Caco-2 (cell line): ENCODE data around the gene SMOC2. TPM values are rescaled to one million over a fixed set of nuclear protein-coding genes. Genes with fewer than 3 reads are reported as not detected.

ENCODE experiments used
- BruUV-seq: library from RNA; stranded (reverse); fragments of 400-500 nt; replicated peaks from 2 replicates; lab custom pipeline; 2021; lab: Mats Ljungman, UMichigan
- CTCF ChIA-PET: fragments of 300-600 bp; sonication (Branson Sonifier 250); formaldehyde crosslinking; loops from one replicate; lab custom pipeline; 2022; ENCODE audit warnings: antibody characterized with exemption; lab: Charles Lee
- POLR2A ChIA-PET: fragments of 300-600 bp; sonication (Branson Sonifier 250); formaldehyde crosslinking; loops from one replicate; lab custom pipeline; 2022; ENCODE audit warnings: antibody characterized with exemption; lab: Charles Lee
- DNase-seq, 2 experiments: peaks; one replicate each; pipeline versions ENCODE4 v3.0.0 to v3.0.0-alpha.2; 2020 to 2022
- H3K27me3 ChIP-seq: replicated peaks from 2 replicates; pipeline ENCODE4 v1.6.0; 2011; ENCODE audit warnings: low read length; ENCODE audit not compliant: control insufficient read depth, insufficient read depth
- H3K36me3 ChIP-seq: 2 replicates; pipeline ENCODE4 v1.5.1; 2011; ENCODE audit warnings: low read length; ENCODE audit not compliant: control insufficient read depth, insufficient read depth
- H3K4me1 ChIP-seq: fragments of 250-450 bp; sonication (Bioruptor Pico); 2 replicates; pipeline ENCODE4 v1.5.1; 2020; ENCODE audit warnings: mild to moderate bottlenecking
- H3K4me3 ChIP-seq: 2 replicates; pipeline ENCODE4 v1.5.1; 2011; ENCODE audit warnings: low read depth, mild to moderate bottlenecking, control low read depth, low read length
- H3K9me3 ChIP-seq: fragments of 250-450 bp; sonication (Bioruptor Pico); 2 replicates; pipeline ENCODE4 v1.5.1; 2020; ENCODE audit warnings: mild to moderate bottlenecking, moderate library complexity
- H3K27ac Mint-ChIP-seq: one replicate; pipeline ENCODE4 v1.8.0; 2022; ENCODE audit warnings: mixed read lengths; ENCODE audit not compliant: unreplicated experiment
- H3K27me3 Mint-ChIP-seq: one replicate; pipeline ENCODE4 v1.8.0; 2022; ENCODE audit warnings: mixed read lengths; ENCODE audit not compliant: insufficient read depth, unreplicated experiment
- H3K36me3 Mint-ChIP-seq: one replicate; pipeline ENCODE4 v1.8.0; 2022; ENCODE audit warnings: mild to moderate bottlenecking, mixed read lengths; ENCODE audit not compliant: insufficient read depth, unreplicated experiment
- H3K4me1 Mint-ChIP-seq: one replicate; pipeline ENCODE4 v1.8.0; 2022; ENCODE audit warnings: low read depth, mixed read lengths; ENCODE audit not compliant: unreplicated experiment
- H3K4me3 Mint-ChIP-seq: one replicate; pipeline ENCODE4 v1.8.0; 2022; ENCODE audit warnings: mild to moderate bottlenecking, moderate library complexity, mixed read lengths; ENCODE audit not compliant: unreplicated experiment
- H3K9me3 Mint-ChIP-seq: one replicate; pipeline ENCODE4 v1.8.0; 2022; ENCODE audit warnings: mixed read lengths; ENCODE audit not compliant: unreplicated experiment
- CTCF ChIP-seq, 2 experiments: fragments of 200-600 bp in 1 of 2; IDR thresholded peaks; 1 replicate in 1 of 2; 2 replicates in 1 of 2; pipeline versions ENCODE4 v1.5.1 to v1.8.0; 2011 to 2022; ENCODE audit warnings: antibody characterized with exemption in 1 of 2, control low read depth in 1 of 2, inconsistent platforms in 1 of 2, low read depth in 1 of 2, low read length in 1 of 2, mild to moderate bottlenecking in 1 of 2, moderate library complexity in 1 of 2; ENCODE audit not compliant: insufficient read depth in 1 of 2, severe bottlenecking in 1 of 2, unreplicated experiment in 1 of 2
- intact Hi-C: fragments of 100-400 bp; cut with micrococcal nuclease; formaldehyde crosslinking; loops from one replicate; pipeline ENCODE4 v1.10.0; 2022; ENCODE audit not compliant: unreplicated experiment
- total RNA-seq: library from RNA; stranded (reverse); gene quantifications from 2 replicates; pipeline ENCODE4 v1.2.3, GENCODE V29; 2022

SMOC2 gene
- total RNA-seq, 1 experiment from 2014 or later, result 2.8 TPM

GRCh38 chr6:168451805-168452517 is 11.0 kb downstream of the SMOC2 start:
- ChIA-PET CTCF (interaction anchor here (0.6 to 1.0 kb wide), 5 partner anchors 43 to 429 kb away, joined by 3 to 10 read pairs (median 3); no protein-coding TSS in a partner anchor), POLR2A (no interaction called here)
- no peaks in the 10 kb centered on the region for H3K27me3 ChIP-seq
- peak in 1 of 2 experiments; percentile 40 for DNase-seq
- peak; percentile 48 to 58 for TF ChIP-seq CTCF (IDR thresholded peaks at IDR 0.05; ENCODE audit: insufficient read depth in 1 of 2, low read depth in 1 of 2, low read length in 1 of 2, severe bottlenecking in 1 of 2, unreplicated experiment in 1 of 2)
- H3K27me3 Mint-ChIP-seq, result peaks cover 6% of the 10 kb centered on the region
- no peaks in the 10 kb centered on the region for H3K9me3 Mint-ChIP-seq
- no peaks in the 10 kb centered on the region for H3K36me3 Mint-ChIP-seq
- no peaks in the 10 kb centered on the region for H3K36me3 ChIP-seq
- 0 out of 2 replicates have a peak, but pooled peaks cover 4% of the 10 kb centered on the region for H3K4me1 ChIP-seq
- H3K4me3 ChIP-seq, result no peak overlapping the region
- H3K4me3 Mint-ChIP-seq, result no peak overlapping the region
- H3K27ac Mint-ChIP-seq, result no peak overlapping the region
- H3K9me3 ChIP-seq, result no peaks in the 10 kb centered on the region
- peaks cover 11% of the 10 kb centered on the region for H3K4me1 Mint-ChIP-seq
- no TSS peak for BruUV-seq
- intact Hi-C loops, result loop anchor here (1.0 to 10.0 kb wide), 3 partner anchors 153 to 432 kb away; no protein-coding TSS in a partner anchor

GRCh38 chr6:168452685-168453377 is 11.8 kb downstream of the SMOC2 start:
- BruUV-seq, result no TSS peak
- Histone ChIP-seq H3K36me3 (no peaks in the 10 kb centered on the region), H3K27me3 (no peaks in the 10 kb centered on the region), H3K4me3 (no peak overlapping the region), H3K9me3 (no peaks in the 10 kb centered on the region), H3K4me1 (0 out of 2 replicates have a peak, but pooled peaks cover 4% of the 10 kb centered on the region)
- H3K36me3 Mint-ChIP-seq, result no peaks in the 10 kb centered on the region
- no peaks in the 10 kb centered on the region for H3K9me3 Mint-ChIP-seq
- no peak overlapping the region for H3K4me3 Mint-ChIP-seq
- H3K27ac Mint-ChIP-seq, result no peak overlapping the region
- no peak for TF ChIP-seq CTCF (IDR thresholded peaks at IDR 0.05; ENCODE audit: insufficient read depth in 1 of 2, low read depth in 1 of 2, low read length in 1 of 2, severe bottlenecking in 1 of 2, unreplicated experiment in 1 of 2)
- H3K27me3 Mint-ChIP-seq, result peaks cover 6% of the 10 kb centered on the region
- H3K4me1 Mint-ChIP-seq, result peaks cover 11% of the 10 kb centered on the region
- intact Hi-C loops, result loop anchor here (5.0 to 10.0 kb wide), 2 partner anchors 152 to 259 kb away; no protein-coding TSS in a partner anchor
- ChIA-PET CTCF (no interaction called here), POLR2A (no interaction called here)
- no peak for DNase-seq

GRCh38 chr6:168455847-168456530 is 15.0 kb downstream of the SMOC2 start:
- intact Hi-C loops, result loop anchor here (10.0 kb wide), 1 partner anchor 149 kb away; no protein-coding TSS in a partner anchor
- H3K36me3 Mint-ChIP-seq, result no peaks in the 10 kb centered on the region
- CTCF ChIA-PET, result no interaction called here
- H3K9me3 Mint-ChIP-seq, result no peaks in the 10 kb centered on the region
- no peak overlapping the region for H3K4me3 ChIP-seq
- peaks cover 6% of the 10 kb centered on the region for H3K27me3 Mint-ChIP-seq
- no peak for DNase-seq
- H3K27me3 ChIP-seq, result no peaks in the 10 kb centered on the region
- no peaks in the 10 kb centered on the region for H3K36me3 ChIP-seq
- POLR2A ChIA-PET, result no interaction called here
- TF ChIP-seq CTCF (IDR thresholded peaks at IDR 0.05; ENCODE audit: insufficient read depth in 1 of 2, low read depth in 1 of 2, low read length in 1 of 2, severe bottlenecking in 1 of 2, unreplicated experiment in 1 of 2), result no peak
- H3K4me1 ChIP-seq, result 0 out of 2 replicates have a peak, but pooled peaks cover 4% of the 10 kb centered on the region
- no peak overlapping the region for H3K4me3 Mint-ChIP-seq
- H3K4me1 Mint-ChIP-seq, result peaks cover 11% of the 10 kb centered on the region
- H3K27ac Mint-ChIP-seq, result no peak overlapping the region
- no TSS peak for BruUV-seq
- no peaks in the 10 kb centered on the region for H3K9me3 ChIP-seq
